Measurements from ENCODE around the gene LIN7B.
A peak's percentile ranks its signal among the peaks of the same experiment; 100 is the strongest.

- TF ChIP-seq CTCF (IDR thresholded peaks at IDR 0.05 in 4 of 5, conservative IDR thresholded peaks at IDR 0.05 in 1 of 5) (no peak), POLR2A (IDR thresholded peaks at IDR 0.05) (peak; percentile 62 to 72)
Measured at GRCh38 chr19:49065905-49066512, 48.2 kb upstream of the LIN7B start.
